Fibroblast of pulmonary artery (primary cell): Measurements from ENCODE around the gene DCTN2.
A peak's percentile ranks its signal among the peaks of the same experiment; 100 is the strongest.

ENCODE experiments used
- DNase-seq: peaks from one replicate; pipeline ENCODE4 v3.0.0-alpha.2; 2010; ENCODE audit warnings: low read depth
- H3K4me3 ChIP-seq: replicated peaks from 2 replicates; pipeline ENCODE4 v1.5.1; 2011; ENCODE audit warnings: low read depth, mild to moderate bottlenecking, control low read depth, low read length, moderate library complexity
- TF ChIP-seq, protein P1 (sequence below): IDR thresholded peaks from 2 replicates; pipeline ENCODE4 v1.5.1; 2011; ENCODE audit warnings: mild to moderate bottlenecking, control low read depth, low read length, inconsistent platforms; ENCODE audit errors: missing control alignments

DCTN2 gene

GRCh38 chr12:57490126-57490525 lies 56.9 kb downstream of the DCTN2 start:
- no peak overlapping the region for H3K4me3 ChIP-seq
- no peak for DNase-seq
- TF ChIP-seq, protein P1, sequence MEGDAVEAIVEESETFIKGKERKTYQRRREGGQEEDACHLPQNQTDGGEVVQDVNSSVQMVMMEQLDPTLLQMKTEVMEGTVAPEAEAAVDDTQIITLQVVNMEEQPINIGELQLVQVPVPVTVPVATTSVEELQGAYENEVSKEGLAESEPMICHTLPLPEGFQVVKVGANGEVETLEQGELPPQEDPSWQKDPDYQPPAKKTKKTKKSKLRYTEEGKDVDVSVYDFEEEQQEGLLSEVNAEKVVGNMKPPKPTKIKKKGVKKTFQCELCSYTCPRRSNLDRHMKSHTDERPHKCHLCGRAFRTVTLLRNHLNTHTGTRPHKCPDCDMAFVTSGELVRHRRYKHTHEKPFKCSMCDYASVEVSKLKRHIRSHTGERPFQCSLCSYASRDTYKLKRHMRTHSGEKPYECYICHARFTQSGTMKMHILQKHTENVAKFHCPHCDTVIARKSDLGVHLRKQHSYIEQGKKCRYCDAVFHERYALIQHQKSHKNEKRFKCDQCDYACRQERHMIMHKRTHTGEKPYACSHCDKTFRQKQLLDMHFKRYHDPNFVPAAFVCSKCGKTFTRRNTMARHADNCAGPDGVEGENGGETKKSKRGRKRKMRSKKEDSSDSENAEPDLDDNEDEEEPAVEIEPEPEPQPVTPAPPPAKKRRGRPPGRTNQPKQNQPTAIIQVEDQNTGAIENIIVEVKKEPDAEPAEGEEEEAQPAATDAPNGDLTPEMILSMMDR = no peak

DNA sequence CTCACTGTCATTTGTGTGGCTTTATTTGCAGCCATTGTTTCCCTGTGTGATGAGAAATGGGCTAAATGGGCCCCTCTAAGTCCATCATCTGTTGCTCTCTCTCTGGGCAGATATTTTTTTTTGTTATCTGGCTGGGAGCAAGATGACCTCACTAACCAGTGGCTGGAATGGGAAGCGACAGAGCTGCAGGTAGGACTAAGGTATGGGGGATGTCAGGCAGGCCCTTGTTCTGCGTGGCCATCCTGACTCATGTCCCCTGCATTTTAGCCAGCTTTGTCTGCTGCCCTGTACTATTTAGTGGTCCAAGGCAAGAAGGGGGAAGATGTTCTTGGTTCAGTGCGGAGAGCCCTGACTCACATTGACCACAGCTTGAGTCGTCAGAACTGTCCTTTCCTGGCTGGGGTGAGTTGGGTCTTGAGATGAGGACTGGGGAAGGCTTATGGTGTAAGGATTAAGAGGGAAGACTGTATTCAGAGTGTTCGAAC lies 57.8 kb downstream of the DCTN2 start:
- no peak for DNase-seq
- TF ChIP-seq, protein P1 = no peak
- peak overlapping the region; percentile 99 for H3K4me3 ChIP-seq

- DNase-seq = no peak
- H3K4me3 ChIP-seq = peak overlapping the region; percentile 99
These were observed 58.4 kb downstream of the DCTN2 start for GRCh38 chr12:57488402-57489156.

DNA sequence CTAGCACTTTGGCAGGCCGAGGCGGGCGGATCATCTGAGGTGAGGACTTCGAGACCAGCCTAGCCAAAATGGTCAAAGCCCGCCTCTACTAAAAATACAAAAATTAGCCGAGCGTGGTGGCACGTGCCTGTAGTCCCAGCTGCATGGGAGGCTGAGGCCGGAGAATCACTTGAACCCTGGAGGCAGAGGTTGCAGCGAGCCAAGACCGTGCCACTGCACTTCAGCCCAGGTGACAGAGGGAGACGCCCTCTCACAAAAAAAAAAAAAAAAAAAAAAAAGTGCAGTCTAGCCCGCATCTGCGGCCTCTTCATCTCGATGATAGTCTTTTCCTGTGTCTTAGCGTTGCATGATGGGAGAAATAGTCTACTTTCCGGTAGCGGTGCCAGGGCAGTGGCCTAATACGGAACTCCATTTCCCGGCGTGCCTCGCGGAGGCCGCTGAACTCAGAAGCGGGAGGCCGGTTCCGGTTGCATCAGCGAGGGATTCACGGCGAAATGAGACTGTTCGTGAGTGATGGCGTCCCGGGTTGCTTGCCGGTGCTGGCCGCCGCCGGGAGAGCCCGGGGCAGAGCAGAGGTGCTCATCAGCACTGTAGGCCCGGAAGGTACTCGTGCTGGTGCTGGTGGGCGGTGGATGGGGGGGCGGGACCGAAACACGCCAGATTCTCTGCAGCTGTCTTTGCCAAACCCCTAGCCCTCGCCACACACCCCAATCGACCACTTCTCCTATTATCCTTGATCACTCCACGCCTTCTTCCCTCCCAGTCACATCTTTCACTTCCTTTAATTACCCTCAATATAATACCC lies 59.2 kb downstream of the DCTN2 start, which contains the start of gene MARS1:
TSS of gene MARS1 (plus strand) at position 472 of the 805 bp plus-strand sequence. CDS start at position 495, 23 bp downstream.
- TF ChIP-seq, protein P1 = no peak
- H3K4me3 ChIP-seq = peak within 1 kb of the TSS; percentile 99
- DNase-seq = peak; percentile 97

More at GRCh38 chr12:57488402-57489156, 58.4 kb downstream of the DCTN2 start:
- TF ChIP-seq, protein P1 = no peak

DNA sequence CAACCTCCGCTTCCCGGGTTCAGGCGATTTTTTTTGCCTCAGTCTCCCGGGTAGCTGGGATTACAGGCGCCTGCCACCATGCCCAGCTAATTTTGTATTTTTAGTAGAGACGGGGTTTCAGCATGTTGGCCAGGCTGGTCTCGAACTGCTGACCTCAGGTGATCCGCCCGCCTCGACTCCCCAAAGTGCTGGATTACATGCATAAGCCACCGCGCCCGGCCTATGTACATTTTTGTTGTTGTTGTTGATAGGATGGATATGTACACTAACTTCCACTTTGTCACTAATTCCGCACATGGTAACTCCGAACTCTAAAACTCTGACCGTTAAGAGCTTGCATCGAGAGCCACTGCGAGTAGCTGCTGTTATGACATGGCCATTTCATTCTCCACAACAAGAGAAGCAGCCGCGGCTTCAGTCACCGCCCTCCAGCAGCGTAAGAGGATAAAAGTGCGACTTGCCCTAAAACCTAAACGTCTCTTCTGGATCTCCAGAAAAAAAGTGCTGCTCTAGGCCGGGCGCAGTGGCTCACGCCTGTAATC lies 59.9 kb downstream of the DCTN2 start:
- no peak for DNase-seq
- TF ChIP-seq, protein P1 = no peak
- H3K4me3 ChIP-seq = peak overlapping the region; percentile 99

DNA sequence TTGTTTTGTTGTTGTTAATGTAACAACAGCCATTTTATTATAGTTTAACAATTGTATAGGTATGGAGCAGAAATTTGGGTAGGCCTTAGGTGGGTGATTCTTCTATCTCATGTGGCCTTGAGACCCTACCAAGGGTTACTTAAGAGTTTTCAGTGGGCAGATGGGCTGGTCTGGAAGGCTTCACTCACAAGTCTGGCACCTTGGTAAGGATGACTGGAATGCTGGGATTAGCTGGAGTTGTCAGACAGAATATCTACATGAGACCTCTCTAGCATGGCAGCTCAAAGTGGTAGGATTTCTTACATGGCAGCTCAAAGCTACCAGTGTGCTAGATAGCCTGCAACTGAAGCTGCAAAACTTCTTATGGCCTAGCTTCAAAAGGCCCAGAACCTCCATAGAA lies 61.3 kb downstream of the DCTN2 start:
- no peak for DNase-seq
- H3K4me3 ChIP-seq = no peak overlapping the region
- TF ChIP-seq, protein P1 = no peak
